CD14-positive monocyte (primary cell): ENCODE results near the gene S1PR3. TPM values are rescaled to one million over a fixed set of nuclear protein-coding genes. Genes with fewer than 3 reads are reported as not detected.

Source experiments
- DNase-seq, 3 donors: peaks; one replicate each; pipeline ENCODE4 v3.0.0-alpha.2; 2011 to 2022
- H2AFZ ChIP-seq: 2 replicates; pipeline ENCODE4 v1.6.0; 2012; ENCODE audit warnings: mild to moderate bottlenecking, low read depth, low read length, inconsistent platforms; ENCODE audit not compliant: insufficient read depth, poor library complexity, severe bottlenecking
- H3K27ac ChIP-seq, 2 donors: 1 replicate in 1 of 2; 2 replicates in 1 of 2; pipeline ENCODE4 v1.5.1; 2012 to 2013; ENCODE audit warnings: low read length in 2 of 2, control low read depth in 1 of 2, inconsistent platforms in 1 of 2, low read depth in 1 of 2, mild to moderate bottlenecking in 1 of 2
- H3K27me3 ChIP-seq, 2 donors: one replicate each; pipeline versions ENCODE4 v1.6.0 to v1.6.1; 2011 to 2013; ENCODE audit warnings: low read length in 2 of 2; ENCODE audit not compliant: control insufficient read depth in 2 of 2, insufficient read depth in 2 of 2
- H3K36me3 ChIP-seq, 2 donors: replicated peaks in 1 of 2; 1 replicate in 1 of 2; 2 replicates in 1 of 2; pipeline versions ENCODE4 v1.5.1 to v1.6.1; 2012 to 2013; ENCODE audit warnings: low read length in 2 of 2, control low read depth in 1 of 2, inconsistent platforms in 1 of 2, mild to moderate bottlenecking in 1 of 2; ENCODE audit not compliant: insufficient read depth in 2 of 2, control insufficient read depth in 1 of 2
- H3K4me1 ChIP-seq, 2 donors: 1 replicate in 1 of 2; 2 replicates in 1 of 2; pipeline versions ENCODE4 v1.5.1 to v1.6.1; 2012 to 2013; ENCODE audit warnings: low read length in 2 of 2, control low read depth in 1 of 2, inconsistent platforms in 1 of 2, mild to moderate bottlenecking in 1 of 2, moderate library complexity in 1 of 2; ENCODE audit not compliant: insufficient read depth in 2 of 2, control insufficient read depth in 1 of 2
- H3K4me2 ChIP-seq: replicated peaks from 2 replicates; pipeline ENCODE3; 2012; ENCODE audit warnings: low read length, moderate library complexity, mild to moderate bottlenecking; ENCODE audit not compliant: poor library complexity, severe bottlenecking; ENCODE audit errors: extremely low read depth
- H3K4me3 ChIP-seq, 3 experiments: fragments of 200-600 bp in 1 of 3; sonication (generic) in 1 of 3; replicated peaks in 1 of 3; 1 replicate in 2 of 3; 2 replicates in 1 of 3; pipeline ENCODE4 v1.5.1; 2011 to 2013; ENCODE audit warnings: low read length in 3 of 3, mild to moderate bottlenecking in 3 of 3, control low read depth in 2 of 3, low read depth in 2 of 3, inconsistent platforms in 1 of 3, moderate library complexity in 1 of 3
- H3K79me2 ChIP-seq: 2 replicates; pipeline ENCODE4 v1.6.0; 2012; ENCODE audit warnings: mild to moderate bottlenecking, control low read depth, inconsistent platforms, low read length, moderate library complexity; ENCODE audit not compliant: insufficient read depth
- H3K9ac ChIP-seq: 2 replicates; pipeline ENCODE4 v1.6.0; 2017; ENCODE audit warnings: low read length, mild to moderate bottlenecking; ENCODE audit not compliant: insufficient read depth, poor library complexity, severe bottlenecking
- H3K9me3 ChIP-seq, 2 donors: replicated peaks in 1 of 2; 1 replicate in 1 of 2; 2 replicates in 1 of 2; pipeline versions ENCODE4 v1.5.1 to v1.6.1; 2012 to 2013; ENCODE audit warnings: low read length in 2 of 2, control low read depth in 1 of 2; ENCODE audit not compliant: control insufficient read depth in 1 of 2, insufficient read depth in 1 of 2
- H4K20me1 ChIP-seq: 2 replicates; pipeline ENCODE4 v1.6.0; 2012; ENCODE audit warnings: mild to moderate bottlenecking, low read length, control low read depth, moderate library complexity; ENCODE audit not compliant: insufficient read depth
- H3K27ac Mint-ChIP-seq, 7 donors: one replicate each; pipeline ENCODE4 v1.8.0; 2020; ENCODE audit warnings: mild to moderate bottlenecking in 7 of 7, mixed read lengths in 7 of 7, moderate library complexity in 6 of 7, inconsistent platforms in 2 of 7
- H3K27me3 Mint-ChIP-seq, 3 donors: one replicate each; pipeline ENCODE4 v1.8.0; 2021 to 2022; ENCODE audit warnings: low read depth in 3 of 3, mild to moderate bottlenecking in 3 of 3, mixed read lengths in 3 of 3, moderate library complexity in 3 of 3, inconsistent platforms in 1 of 3
- H3K36me3 Mint-ChIP-seq, 2 donors: one replicate each; pipeline ENCODE4 v1.8.0; 2020; ENCODE audit warnings: mixed read lengths in 2 of 2, inconsistent platforms in 1 of 2, mild to moderate bottlenecking in 1 of 2
- H3K4me1 Mint-ChIP-seq: one replicate; pipeline ENCODE4 v1.8.0; 2020; ENCODE audit warnings: mild to moderate bottlenecking, mixed read lengths
- H3K4me3 Mint-ChIP-seq, 2 donors: one replicate each; pipeline ENCODE4 v1.8.0; 2020; ENCODE audit warnings: mild to moderate bottlenecking in 2 of 2, mixed read lengths in 2 of 2, moderate library complexity in 1 of 2
- H3K9me3 Mint-ChIP-seq, 7 donors: one replicate each; pipeline ENCODE4 v1.8.0; 2020 to 2022; ENCODE audit warnings: mixed read lengths in 7 of 7, mild to moderate bottlenecking in 6 of 7, moderate library complexity in 6 of 7, inconsistent platforms in 2 of 7
- CTCF ChIP-seq: fragments of 200-600 bp; IDR thresholded peaks from one replicate; pipeline ENCODE4 v1.8.0; 2022; ENCODE audit warnings: antibody characterized with exemption, mild to moderate bottlenecking
- WGBS: methylation state at CpG from one replicate; pipeline ENCODE4 v1.1.5; 2013; ENCODE audit warnings: missing lambda C conversion rate; ENCODE audit not compliant: insufficient coverage; 5-methylcytosine and 5-hydroxymethylcytosine counted together
- intact Hi-C, 2 donors: fragments of 100-400 bp; cut with micrococcal nuclease; formaldehyde crosslinking; loops; one replicate each; pipeline versions ENCODE4 v1.15.0 to v1.15.1; 2023
- polyA plus RNA-seq, 3 donors: library from polyadenylated mRNA; depleted of rRNA in 1 of 3; unstranded in 2 of 3; stranded (reverse) in 1 of 3; fragments of 300-500 nt in 2 of 3; fragments of >200 nt in 1 of 3; fragmentation: Illumina TruSeq in 2 of 3; gene quantifications; 1 replicate in 2 of 3; 2 replicates in 1 of 3; pipeline ENCODE4 v1.2.3, GENCODE V29; 2012 to 2021

S1PR3 gene
- polyA plus RNA-seq, 3 donors, result 28.2 to 59.7 (median 30.6) TPM

GRCh38 chr9:88951155-88951542 lies 40.1 kb upstream of the S1PR3 start:
- peaks cover 0 to 10% (median 0%) of the 10 kb centered on the region in 3 donors for H3K27me3 Mint-ChIP-seq
- no peak overlapping the region for H3K4me3 Mint-ChIP-seq
- peaks cover 0 to 10% (median 0%) of the 10 kb centered on the region in 7 donors for H3K9me3 Mint-ChIP-seq
- H3K4me1 Mint-ChIP-seq, result peaks cover 67% of the 10 kb centered on the region
- Histone ChIP-seq H3K36me3 (no peaks in the 10 kb centered on the region), H2AFZ (no peak overlapping the region), H3K79me2 (no peaks in the 10 kb centered on the region), H3K4me3 (peak overlapping the region in 1 of 3 experiments; percentile 23), H3K4me1 (peaks cover 61% of the 10 kb centered on the region in 2 donors), H3K27ac (peak overlapping the region in 1 of 2 donors; percentile 78), H3K9ac (no peak overlapping the region), H3K4me2 (peak overlapping the region; percentile 27), H3K9me3 (no peaks in the 10 kb centered on the region), H3K27me3 (no peaks in the 10 kb centered on the region), H4K20me1 (no peaks in the 10 kb centered on the region)
- TF ChIP-seq CTCF, result no peak
- peaks cover 5% of the 10 kb centered on the region in 2 donors for H3K36me3 Mint-ChIP-seq
- DNase-seq, result no peak
- peak overlapping the region; percentile 58 to 96 (median 91) for H3K27ac Mint-ChIP-seq
- WGBS, result 100% methylated on average over 1 of the region's 1 CpG
- intact Hi-C loops, result loop anchor here (5.0 to 10.0 kb wide), 3 partner anchors 34 to 46 kb away; no protein-coding TSS in a partner anchor

GRCh38 chr9:88952086-88952615 lies 39.1 kb upstream of the S1PR3 start:
- Histone ChIP-seq H3K4me3 (no peak overlapping the region), H3K79me2 (no peaks in the 10 kb centered on the region), H3K27me3 (peaks cover 0 to 2% of the 10 kb centered on the region in 2 donors), H3K36me3 (no peaks in the 10 kb centered on the region), H3K9me3 (no peaks in the 10 kb centered on the region), H3K4me2 (no peak overlapping the region), H2AFZ (no peak overlapping the region), H3K27ac (no peak overlapping the region), H3K9ac (no peak overlapping the region), H4K20me1 (no peaks in the 10 kb centered on the region), H3K4me1 (peaks cover 58 to 59% of the 10 kb centered on the region in 2 donors)
- H3K36me3 Mint-ChIP-seq, result peaks cover 5% of the 10 kb centered on the region in 2 donors
- peaks cover 0 to 14% (median 7%) of the 10 kb centered on the region in 3 donors for H3K27me3 Mint-ChIP-seq
- 100% methylated on average over 2 of the region's 2 CpGs for WGBS
- intact Hi-C loops, result loop anchor here (5.0 to 10.0 kb wide), 3 partner anchors 35 to 47 kb away; no protein-coding TSS in a partner anchor
- H3K4me3 Mint-ChIP-seq, result peak overlapping the region in 1 of 2 donors; percentile 26
- peaks cover 0 to 10% (median 0%) of the 10 kb centered on the region in 7 donors for H3K9me3 Mint-ChIP-seq
- DNase-seq, result no peak
- peaks cover 64% of the 10 kb centered on the region for H3K4me1 Mint-ChIP-seq
- H3K27ac Mint-ChIP-seq, result peak overlapping the region in 3 of 7 donors; percentile 66 to 96 (median 77)
- TF ChIP-seq CTCF, result no peak
